ENCODE results near the gene AAK1.
"Not testable (repeated sequence)": the region's sequence is repeated elsewhere in the genome, so short reads cannot be mapped to it uniquely, and the experiment has no call there.

AAK1 gene

DNA sequence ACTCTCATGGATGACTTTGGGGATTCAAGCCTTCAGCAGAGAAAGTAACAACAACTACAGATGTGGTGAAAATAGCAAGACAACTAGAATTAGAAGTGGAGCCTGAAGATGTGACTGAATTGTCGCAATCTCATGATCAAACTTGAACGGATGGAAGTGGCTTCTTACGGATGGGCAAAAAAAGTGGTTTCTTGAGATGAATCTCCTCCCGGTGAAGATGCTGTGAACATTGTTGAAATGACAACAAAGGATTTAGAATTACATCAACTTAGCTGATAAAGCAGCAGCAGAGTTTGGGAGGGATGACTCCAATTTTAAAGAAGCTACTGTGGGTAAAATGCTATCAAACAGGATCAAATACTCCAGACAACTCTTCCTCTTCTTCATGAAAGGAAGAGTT, 43.1 kb downstream of the AAK1 start:
- no peak for DNase-seq (ENCODE audit: low spot score)

DNA sequence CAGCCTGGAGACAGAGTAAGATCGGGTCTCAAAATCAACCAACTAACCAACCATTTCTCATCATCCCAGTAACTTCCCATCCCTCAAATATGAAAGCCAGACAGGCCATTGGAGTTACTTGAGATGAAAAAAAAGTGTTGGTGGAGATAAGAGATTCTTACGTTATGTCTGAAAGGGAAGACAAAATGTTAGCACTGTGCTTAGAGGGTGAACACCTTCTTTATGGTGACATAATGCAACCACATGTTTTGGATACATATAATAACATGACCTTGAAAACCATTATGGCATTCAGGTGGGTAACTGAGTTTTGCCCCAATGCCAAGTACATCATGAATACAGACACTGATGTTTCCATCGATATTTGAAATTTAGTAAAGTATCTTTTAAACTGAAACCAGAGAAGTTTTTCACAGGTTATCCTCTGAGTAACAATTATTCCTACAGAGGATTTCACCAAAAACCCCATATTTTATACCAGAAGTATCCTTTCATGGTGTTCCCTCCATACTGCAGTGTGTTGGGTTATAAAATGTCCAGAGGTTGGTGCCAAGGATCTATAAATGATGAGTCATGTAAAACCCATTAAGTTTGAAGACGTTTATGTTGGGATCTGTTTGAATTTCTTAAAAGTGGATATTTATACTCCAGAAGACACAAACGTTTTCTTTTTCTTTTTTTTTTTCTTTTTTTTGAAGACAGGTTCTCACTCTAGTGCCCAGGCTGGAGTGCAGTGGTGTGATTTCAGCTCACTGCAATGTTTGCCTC, 45.5 kb downstream of the AAK1 start:
- no peak for DNase-seq (ENCODE audit: low spot score)

DNA sequence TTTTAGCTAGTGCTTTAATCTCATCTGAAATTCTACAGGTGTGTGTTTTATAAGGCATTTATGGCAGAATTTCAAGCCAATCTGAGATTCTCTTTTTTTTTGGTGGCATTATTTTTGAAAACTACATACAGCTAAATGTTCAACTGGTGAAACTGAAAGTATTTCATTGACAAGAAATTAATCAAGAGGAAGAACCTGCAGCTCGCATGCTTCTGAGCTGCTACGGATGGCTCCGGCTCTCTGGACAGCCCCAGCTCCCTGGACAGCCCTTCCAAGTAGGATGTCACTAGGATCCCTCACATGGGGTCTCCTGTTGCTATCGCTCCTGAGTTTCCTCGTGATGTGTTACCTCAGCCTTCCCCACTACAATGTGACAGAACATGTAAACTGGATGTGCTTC, 46.4 kb downstream of the AAK1 start:
- no peak for DNase-seq (ENCODE audit: low spot score)

- DNase-seq (ENCODE audit: low spot score) = no peak
Measured at GRCh38 chr2:69594341-69594740, 49.2 kb downstream of the AAK1 start.

- DNase-seq (ENCODE audit: low spot score) = no peak
Measured at GRCh38 chr2:69592511-69592910, 51.0 kb downstream of the AAK1 start.

GRCh38 chr2:69589973-69590652, 53.4 kb downstream of the AAK1 start:
- DNase-seq (ENCODE audit: low spot score) = peak; percentile 71

DNA sequence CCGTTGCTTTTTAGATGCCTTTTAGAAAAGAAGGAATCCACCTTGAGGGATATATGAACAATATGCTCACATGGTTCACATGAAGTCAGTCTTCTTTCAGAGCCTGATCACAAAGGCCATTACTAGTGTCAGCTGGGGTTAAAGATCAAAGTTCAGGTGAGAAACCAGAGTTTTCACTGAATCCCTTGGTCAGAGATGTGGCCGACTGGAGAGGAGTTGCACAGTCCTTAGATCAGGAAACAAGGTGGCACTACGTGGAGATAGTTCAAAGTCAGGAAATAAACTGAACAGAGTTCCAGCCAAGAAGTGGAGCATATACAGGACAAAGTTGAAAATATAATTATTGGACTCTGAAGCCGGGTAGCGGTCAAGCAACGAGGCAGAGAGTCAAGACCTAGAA, 54.6 kb downstream of the AAK1 start:
- DNase-seq (ENCODE audit: low spot score) = no peak

DNA sequence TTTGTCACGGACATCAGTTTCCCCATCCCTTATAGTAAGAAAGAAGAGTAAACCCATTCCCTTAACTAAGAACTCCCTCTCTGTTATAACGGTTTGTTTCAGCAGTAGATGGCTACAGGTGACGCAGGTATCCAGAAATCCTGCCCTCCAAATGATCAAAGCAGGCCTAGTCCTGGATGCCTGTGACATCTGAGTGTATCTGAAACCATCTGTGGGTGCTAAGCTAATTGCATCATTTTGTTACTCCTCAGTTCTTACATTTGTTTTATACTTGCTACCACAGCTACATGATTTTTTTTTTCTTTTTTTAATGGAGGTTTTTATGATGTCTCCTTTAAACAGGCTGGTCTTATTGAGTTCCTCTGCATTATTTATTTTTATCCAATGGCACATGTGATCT, 55.1 kb downstream of the AAK1 start:
- DNase-seq (ENCODE audit: low spot score) = no peak

DNA sequence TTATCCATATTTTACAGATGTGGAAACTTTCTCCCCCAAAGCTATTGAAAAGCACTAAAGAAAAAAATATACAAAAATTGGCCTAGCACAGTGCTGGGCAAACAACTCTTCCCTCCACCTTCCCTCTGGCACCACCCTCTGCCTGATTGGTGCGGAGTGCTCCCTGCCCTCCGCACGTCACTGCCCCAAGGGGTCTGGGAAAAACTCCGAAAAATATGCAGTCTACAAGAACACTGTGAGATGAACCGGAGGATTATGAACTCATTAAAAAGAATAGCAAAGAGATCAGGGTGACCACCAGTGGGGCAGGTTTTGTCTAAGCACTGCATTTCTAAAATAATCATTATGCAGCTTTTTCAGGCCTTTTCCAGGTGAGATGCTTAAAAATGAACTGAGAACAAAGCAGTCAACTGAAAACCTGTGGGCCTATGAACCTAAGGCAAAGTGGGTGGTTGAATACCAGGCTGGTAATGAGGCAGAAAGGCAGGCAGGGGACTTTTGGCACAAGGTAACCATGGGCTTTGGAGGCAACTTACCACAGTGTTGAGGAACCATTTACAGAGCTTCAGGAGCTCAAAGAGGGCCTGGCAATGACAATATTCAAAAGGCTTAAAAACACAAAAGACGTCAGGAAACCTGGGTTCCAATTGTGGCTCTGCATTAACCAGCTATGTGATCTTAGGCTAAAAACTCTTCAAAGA, 57.5 kb downstream of the AAK1 start:
- DNase-seq (ENCODE audit: low spot score) = no peak

DNA sequence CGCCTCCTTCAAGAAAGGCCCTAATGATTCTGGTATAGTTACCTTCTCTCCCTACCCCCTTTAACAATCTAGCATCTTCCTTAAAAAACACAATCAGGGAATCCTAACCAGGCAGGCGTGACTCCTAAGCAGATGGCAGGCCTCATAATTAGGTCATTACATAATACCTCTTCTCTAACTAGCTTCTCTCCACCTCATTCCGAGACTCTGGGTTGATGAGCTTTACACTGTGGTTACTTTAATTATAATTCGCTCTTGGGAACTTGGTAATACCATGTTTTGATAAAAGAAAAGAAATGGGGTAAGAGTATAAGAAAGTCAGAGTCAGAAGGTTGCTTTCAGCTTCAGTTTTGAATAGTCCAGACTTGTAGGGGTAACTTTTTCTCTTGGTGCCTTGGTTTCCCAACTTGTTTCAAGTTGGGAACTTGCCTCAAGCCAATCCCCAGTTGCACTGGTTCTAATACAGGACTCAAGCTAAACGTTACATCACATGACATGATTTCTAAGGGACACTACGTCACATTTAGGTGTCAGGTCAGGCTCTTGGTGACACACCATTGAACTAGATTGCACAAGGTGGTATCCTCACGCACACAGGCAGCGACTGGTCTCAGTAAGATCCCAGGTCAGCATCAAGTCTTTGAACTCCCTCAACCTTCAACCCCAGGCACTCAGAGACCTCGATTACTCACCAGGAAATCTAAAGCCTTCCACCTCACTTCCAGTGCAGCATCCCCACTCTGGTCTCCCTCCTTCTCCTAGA, 59.2 kb downstream of the AAK1 start:
- DNase-seq (ENCODE audit: low spot score) = no peak

DNA sequence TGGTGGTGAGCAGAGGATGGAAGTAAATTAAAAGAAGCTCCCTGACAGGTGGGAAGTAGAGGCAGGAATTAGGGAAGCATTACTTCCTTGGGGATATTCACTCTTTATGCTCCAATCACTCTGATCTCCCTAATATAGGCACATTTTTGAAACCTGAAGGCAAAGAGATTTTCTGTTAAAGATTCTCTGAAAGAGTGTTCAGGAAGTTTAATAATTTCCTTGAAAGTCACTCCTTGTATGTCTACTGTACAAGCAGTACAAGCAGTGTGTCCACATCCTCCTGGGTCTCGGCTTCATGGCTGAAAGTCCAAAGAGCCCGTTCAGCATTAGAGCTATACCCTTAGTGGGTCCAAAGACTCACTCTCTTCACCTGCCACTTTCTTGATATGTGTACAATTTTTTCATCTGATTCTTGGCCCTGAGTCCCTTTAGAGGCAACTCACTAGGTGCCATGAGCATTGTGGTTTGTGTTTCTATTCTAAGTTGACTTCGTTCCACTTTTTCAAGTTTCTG, 60.2 kb downstream of the AAK1 start:
- DNase-seq (ENCODE audit: low spot score) = no peak

- DNase-seq (ENCODE audit: low spot score) = peak; percentile 91
Measured at GRCh38 chr2:69582582-69583176, 60.9 kb downstream of the AAK1 start.

GRCh38 chr2:69581774-69582581, 61.6 kb downstream of the AAK1 start:
- peak; percentile 72 for DNase-seq (ENCODE audit: low spot score)

GRCh38 chr2:69580486-69580885, 63.1 kb downstream of the AAK1 start:
- DNase-seq (ENCODE audit: low spot score) = no peak

DNA sequence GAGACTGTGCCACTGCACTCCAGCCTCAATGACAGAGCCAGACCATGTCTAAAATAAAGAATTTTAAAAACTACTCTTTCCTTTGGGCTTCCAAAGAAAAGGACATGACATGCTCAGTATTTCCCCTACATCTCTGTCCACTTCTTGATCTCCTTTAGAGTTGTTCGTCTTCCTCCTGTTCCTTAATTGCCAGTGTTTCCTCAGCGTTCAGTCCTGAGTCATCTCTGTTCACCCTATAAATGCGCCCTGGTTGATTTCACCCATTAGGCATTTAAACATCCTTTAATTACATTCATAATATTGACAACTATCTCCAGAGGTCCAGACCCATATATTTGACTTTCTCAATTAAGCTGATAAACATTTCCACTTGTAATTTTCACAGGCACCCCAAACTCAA, 64.0 kb downstream of the AAK1 start:
- DNase-seq (ENCODE audit: low spot score) = no peak

DNA sequence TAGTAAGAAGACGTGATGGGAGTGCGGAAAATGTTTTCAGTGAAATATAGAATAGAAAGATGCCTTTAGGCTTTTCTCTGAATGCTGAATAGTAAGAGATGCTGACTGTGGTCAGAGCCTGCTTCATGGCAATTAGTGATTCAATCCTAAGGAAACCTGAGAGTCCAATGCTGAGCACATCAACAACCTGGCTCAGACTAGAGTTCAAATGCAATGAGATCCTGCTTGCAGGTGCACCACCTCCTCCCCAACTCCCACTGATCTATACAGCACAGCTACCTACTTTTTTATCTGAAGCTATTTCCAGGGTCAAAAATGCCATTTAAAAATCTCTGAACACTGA, 65.4 kb downstream of the AAK1 start:
- no peak for DNase-seq (ENCODE audit: low spot score)

DNA sequence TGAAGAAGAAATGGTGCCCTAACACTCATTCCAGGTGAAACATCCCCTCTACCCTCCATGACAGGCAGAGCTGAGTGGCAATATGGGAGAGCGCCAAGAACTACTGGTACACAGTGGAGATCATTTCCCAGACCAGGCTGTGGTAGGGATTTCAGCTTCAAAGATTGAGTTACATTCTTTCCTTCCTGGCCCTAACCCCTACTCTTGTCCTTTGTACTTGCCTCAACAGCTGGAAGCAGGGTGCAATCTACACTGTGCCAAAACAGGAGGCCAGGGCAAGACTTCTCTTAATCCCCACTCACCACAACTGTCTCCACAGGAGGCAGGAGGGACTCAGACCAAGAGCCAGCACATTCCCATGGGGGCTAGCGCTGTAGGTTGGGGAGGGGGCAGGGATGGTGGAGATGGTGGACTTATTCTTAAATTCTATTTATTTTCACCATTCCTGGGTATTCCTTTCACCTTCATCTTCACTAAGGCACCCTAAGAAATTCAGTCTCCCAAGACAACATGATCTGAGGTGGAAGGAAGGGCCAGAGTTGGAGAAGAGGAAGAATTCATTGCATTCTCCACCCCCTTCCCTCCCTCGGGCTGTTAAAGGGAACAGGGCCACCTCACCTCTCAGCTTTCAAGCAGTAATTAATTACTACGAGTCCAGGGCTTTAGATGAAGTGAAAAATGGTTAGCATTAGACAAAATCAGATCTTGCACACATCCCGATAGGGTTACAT, 65.9 kb downstream of the AAK1 start:
- DNase-seq (ENCODE audit: low spot score) = no peak

DNA sequence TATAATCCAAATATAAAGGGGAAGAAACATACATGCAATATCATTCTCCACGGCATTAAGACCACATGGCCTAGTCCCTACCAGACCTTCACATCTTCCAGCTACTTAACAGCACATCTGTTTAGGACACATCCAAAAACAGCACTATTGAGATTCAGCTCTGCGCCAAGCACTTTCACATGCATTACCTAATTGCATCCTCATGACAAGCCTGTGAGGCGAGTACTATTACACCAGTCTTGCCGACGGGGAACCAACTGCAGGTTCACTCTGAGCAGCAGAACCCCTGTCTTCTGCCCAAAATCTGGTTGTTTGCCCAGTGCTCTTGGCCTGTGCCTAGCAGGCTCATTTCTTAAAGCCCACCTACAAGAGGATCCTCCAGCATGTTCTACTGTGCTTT, 66.7 kb downstream of the AAK1 start:
- DNase-seq (ENCODE audit: low spot score) = no peak

DNA sequence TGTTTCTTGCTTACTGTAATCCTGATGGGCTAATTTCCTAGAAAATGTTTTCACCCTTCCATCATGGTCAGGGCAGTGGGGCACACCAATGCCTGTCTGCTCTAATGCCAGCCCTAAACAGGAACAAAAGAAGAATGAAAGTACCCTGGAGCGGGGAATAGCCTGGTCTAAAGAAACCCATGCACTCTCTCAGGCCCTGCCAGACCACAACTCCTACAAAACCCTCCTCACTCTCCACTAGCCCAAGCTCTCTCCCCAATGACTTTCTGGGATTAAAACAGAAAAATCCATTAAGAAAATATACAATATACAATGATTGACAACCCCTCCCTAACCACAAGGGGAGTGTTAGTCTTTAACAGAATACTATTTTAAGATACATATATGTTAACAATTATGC, 67.6 kb downstream of the AAK1 start:
- DNase-seq (ENCODE audit: low spot score) = no peak

DNA sequence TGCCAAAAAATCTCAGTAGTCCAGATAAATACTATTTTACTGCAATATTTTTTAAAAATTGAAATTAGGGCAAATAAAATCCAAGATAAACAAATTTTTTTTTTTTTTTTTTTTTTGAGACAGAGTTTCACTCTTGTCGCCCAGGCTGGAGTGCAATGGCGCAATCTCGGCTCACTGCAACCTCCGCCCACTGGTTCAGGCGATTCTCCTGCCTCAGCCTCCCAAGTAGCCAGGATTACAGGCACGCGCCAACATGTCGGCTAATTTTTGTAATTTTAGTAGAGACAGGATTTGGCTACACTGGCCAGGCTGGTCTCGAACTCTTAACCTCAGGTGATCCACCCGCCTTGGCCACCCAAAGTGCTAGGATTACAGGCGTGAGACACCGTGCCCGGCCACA, 68.2 kb downstream of the AAK1 start:
- not testable (repeated sequence) for DNase-seq (ENCODE audit: low spot score)

Data from hematopoietic multipotent progenitor cell treated with erythropoietin and hydrocortisone succinate and interleukin-3 and kit ligand, for 17 days (in vitro differentiated cells).